HL-60/S4 treated with phorbol 12-myristate 13-acetate at 8.2 ng/mL for 4 days and 3 days (cell line): Measurements from ENCODE around the gene EXOC6B.

Experiments
- in situ Hi-C: fragments of 300-500 bp; cut with MboI; formaldehyde crosslinking; loops from 2 replicates; pipeline ENCODE4 v1.15.0; 2022; ENCODE audit warnings: low sequenced_read_pairs

Gene EXOC6B

DNA sequence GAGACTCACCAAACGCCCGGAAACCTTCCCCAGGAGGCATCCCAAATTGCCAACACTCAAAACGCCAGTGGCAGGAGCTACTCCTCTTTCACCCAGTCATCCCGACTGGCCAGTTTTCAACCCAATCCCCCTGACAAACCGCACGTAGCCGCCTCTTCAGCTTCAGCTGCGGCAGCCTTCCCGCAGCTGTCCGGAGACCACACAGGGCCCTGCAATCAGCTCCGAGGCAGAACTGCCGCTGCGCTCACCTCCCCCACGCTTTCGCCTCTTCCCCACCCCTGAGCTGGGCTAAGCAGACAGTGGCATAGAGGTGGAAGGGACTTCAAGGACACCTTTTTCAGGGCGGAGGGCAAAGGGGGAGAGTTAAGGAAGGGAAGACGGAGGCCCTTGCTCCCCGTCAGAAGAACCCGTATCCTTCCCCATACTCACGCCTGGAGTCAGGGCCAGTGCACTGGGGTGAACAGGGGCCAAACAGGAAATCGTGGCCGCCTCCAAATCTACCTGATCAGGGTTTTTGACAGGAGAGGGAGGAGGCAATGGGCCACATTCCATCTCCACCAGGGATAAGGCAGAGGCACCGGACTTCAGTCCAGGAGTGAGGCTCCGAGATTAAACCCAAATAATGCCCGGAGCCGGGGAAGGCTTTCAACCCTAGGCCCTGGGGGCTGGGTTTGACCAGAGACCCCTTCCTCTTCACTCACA lies 695.0 kb downstream of the EXOC6B start:
- in situ Hi-C loops, result no loop called here

DNA sequence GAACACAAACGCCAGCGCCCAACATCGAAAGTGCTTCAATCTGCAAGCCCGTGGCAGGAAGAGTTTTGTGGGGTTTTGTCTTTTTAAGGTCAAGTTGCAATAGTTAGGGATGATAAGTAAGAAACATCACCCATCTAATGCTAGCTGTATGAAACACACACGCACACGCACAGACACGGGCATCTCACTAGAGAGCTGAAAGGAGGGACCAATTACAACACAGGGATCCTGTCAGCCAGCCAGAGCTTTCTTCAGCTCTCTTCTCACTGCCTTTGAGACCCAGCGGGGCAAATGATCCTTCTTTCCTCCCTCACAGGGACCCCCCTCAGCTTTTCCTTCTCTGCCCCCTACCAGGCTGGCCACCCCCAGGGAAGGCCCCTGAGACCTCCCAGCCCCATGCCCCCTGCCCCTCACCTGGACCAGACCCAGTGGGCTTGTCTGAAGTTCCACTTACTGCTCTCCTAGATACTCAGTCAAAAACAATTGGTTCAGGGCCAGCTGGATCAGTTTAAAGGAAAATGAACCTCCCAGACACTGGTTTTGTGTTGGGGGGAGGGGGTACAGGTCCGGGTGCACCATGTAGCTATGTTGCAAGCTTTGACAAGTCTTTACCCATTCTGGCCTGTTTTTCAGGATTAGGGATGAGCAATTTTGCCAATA lies 696.0 kb downstream of the EXOC6B start:
- in situ Hi-C loops, result no loop called here

DNA sequence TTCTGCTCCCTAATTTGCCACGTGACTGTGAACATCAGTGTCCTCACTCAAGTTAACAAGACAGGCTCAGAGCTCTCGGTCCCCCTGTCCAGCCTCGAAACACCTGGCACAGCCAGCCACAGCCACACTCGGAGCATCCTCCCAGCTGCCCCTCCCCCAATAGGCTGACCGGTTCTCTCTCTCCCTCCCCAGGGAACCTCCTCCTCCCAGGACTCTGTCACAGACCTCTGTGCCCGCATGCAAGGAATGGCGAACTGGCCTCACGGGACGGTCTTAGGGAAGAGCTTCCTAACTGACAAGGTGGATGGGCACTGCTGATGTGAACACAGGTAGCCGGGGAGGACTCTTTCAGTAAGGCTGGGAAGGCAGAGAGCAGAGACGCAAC lies 697.0 kb downstream of the EXOC6B start:
- in situ Hi-C loops, result no loop called here

DNA sequence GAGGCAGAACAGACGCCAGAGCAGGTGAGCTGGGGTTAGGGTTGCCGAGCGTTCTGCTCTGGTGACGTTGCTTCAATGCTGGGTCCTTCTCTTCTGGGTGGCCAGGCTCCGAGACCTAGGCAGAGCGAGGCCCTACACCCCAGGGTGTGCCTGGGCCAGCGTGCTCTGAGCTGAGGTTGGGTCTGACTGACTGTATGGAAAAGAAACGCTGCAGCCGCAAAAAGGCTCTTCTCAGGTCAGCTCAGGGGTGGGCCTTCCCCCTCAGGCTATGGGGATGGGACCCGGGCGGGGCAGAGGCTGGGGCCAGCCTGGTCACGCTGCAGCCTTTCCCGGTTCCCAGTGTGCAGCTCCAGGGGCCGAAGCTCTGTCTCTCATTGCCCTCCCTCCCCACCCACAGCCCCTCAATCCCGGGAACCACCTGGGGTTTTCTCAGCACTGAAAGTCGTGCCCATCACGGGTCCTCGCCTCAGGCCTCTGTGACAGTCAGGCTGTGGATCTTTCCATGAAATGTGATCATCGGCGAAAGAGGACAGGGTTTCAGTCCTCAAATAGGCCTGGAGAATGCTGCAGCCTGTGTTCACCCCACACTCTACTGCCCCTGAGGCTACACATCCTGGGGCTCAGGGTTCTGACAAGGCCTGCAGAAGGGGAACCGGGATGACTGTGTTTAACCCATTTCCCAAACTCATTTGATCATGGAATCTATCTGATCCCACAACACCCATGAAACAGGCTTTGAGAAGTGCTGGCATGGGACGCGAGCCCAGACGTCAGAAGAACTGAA lies 697.6 kb downstream of the EXOC6B start:
- in situ Hi-C loops, result no loop called here

DNA sequence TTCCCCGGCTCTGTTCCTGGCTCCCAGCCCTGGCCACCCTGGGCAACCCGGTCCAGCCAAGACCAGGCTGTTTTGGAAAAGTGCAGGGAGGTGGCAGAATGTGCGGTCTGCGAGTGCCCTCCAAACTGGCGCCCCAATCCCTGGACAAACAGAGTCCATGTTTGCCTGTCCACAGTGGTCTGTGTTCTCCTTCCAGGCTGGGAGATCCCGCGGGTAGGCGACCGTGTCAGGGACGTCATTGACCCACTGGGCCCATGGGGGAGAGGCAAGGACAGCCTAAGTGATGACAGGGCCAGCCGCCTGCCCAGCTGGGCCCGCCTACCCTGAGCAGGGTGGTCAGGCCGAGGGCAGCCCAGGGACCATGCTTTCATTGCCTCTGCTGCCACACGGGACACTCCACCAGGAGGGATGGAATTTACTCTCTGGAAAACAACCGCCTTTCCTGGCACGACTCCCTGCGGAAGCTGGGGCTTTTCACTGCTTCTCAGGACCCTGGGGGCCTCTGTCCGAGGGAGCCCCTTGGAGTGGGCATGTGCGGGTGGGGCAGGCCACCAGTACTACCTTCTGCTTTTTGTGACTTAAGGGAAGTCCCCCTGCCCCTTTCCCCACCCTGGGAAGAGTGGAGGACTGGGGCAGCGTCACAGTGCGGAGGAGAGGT lies 698.3 kb downstream of the EXOC6B start:
- in situ Hi-C loops, result no loop called here

DNA sequence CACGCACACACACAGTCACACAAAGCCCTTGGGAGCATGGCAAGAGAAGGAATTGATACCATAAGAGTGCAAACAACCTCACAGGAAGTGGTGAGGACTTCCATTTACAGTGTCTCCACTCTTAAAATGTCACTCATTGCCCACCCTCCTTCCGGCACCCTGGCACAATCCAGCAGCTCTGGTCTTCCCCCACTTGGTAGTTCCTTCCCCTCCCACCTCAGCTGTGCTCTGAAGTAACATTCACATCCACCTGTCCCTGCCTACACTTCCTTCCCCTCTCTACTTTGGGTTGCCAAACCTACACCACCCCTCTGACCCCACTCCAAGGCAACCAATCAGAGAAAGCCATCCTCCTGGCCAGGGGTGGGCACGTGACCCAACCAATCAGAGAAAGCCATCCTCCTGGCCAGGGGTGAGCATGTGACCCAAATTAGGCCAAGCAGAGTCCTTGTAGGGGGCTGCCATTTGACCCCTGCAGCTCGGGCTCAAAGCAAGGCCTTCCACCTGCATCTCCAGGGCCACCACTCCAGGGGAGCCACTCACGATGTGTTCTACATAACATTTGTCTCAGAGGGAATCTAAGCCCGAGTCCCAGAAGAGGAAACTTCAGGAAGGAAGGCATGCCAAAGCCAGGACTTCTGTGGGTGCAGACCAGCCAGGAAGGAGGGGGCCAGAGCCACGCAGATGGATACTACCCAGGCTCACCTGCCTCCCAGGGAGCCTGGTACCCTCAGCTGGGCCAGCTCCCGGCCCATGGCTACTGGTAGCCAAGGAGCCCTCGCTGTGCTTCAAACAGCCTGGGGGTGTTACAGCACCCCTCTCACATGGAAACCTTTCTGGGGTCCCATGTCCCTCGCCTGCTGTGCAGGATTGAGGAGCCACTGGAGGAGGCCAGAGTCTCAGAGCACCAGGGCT lies 699.4 kb downstream of the EXOC6B start:
- in situ Hi-C loops, result no loop called here
